Stomach (tissue), 9 donors: ENCODE results near the gene HPS1. TPM values are rescaled to one million over a fixed set of nuclear protein-coding genes. Genes with fewer than 3 reads are reported as not detected.
A peak's percentile ranks its signal among the peaks of the same experiment; 100 is the strongest.

Experiments
- DNase-seq, 2 donors: peaks; one replicate each; pipeline versions ENCODE4 v3.0.0 to v3.0.0-alpha.2; 2013 to 2019
- H3K27ac ChIP-seq, 5 donors: fragments of 200-600 bp in 4 of 5; sonication (generic) in 4 of 5; one replicate each; pipeline ENCODE4 v1.5.1; 2013 to 2019; ENCODE audit warnings: mild to moderate bottlenecking in 1 of 5, moderate library complexity in 1 of 5
- H3K27me3 ChIP-seq, 3 donors: fragments of 200-600 bp; sonication (generic); one replicate each; pipeline ENCODE4 v1.5.1; 2017 to 2019; ENCODE audit warnings: mixed run types in 1 of 3
- H3K36me3 ChIP-seq, 4 donors: fragments of 200-600 bp; sonication (generic); 1 replicate in 3 of 4; 2 replicates in 1 of 4; pipeline ENCODE4 v1.5.1; 2016 to 2019
- H3K4me1 ChIP-seq, 4 donors: fragments of 200-600 bp; sonication (generic); one replicate each; pipeline ENCODE4 v1.5.1; 2016 to 2019
- H3K4me3 ChIP-seq, 4 donors: fragments of 200-600 bp; sonication (generic) in 3 of 4; one replicate each; pipeline ENCODE4 v1.5.1; 2016 to 2019; ENCODE audit warnings: mild to moderate bottlenecking in 1 of 4
- H3K9me3 ChIP-seq, 4 donors: fragments of 200-600 bp; sonication (generic); one replicate each; pipeline ENCODE4 v1.5.1; 2016 to 2019
- EP300 ChIP-seq: sonication (generic); formaldehyde crosslinking; IDR thresholded peaks from one replicate; pipeline ENCODE4 v1.6.1; 2017; ENCODE audit warnings: antibody characterized with exemption
- POLR2A ChIP-seq, 4 donors: fragments of 450-650 bp; IDR thresholded peaks; one replicate each; pipeline ENCODE4 v1.6.1; 2016; ENCODE audit warnings: antibody characterized with exemption in 4 of 4, control low read depth in 2 of 4, mild to moderate bottlenecking in 1 of 4, moderate library complexity in 1 of 4
- POLR2AphosphoS5 ChIP-seq, 3 donors: sonication (generic); formaldehyde crosslinking; IDR thresholded peaks; one replicate each; pipeline ENCODE4 v1.6.1; 2016; ENCODE audit warnings: antibody characterized with exemption in 3 of 3
- WGBS, 5 donors: extraction: QIAGEN DNeasy Blood & Tissue Kit in 3 of 5; methylation state at CpG; one replicate each; pipeline versions ENCODE4 v1.1.5 to v1.1.7; 2013 to 2018; 5-methylcytosine and 5-hydroxymethylcytosine counted together
- intact Hi-C: fragments of 100-400 bp; cut with DNase I; formaldehyde crosslinking; loops from one replicate; pipeline ENCODE4 v1.15.1; 2023; ENCODE audit warnings: low total_unique reads
- polyA plus RNA-seq, 3 donors: library from polyadenylated mRNA; stranded (reverse); fragments of 200-250 nt; gene quantifications; one replicate each; pipeline ENCODE4 v1.2.3, GENCODE V29; 2013
- total RNA-seq, 5 donors: library from RNA; depleted of rRNA; stranded (reverse); fragments of >200 nt; gene quantifications; one replicate each; pipeline versions ENCODE4 v1.1.0 to v1.2.3, GENCODE V29; 2014 to 2016
- TF ChIP-seq, protein P1 (sequence below), 7 experiments: fragments of 450-650 bp in 4 of 7; fragments of 200-600 bp in 3 of 7; sonication (generic) in 3 of 7; IDR thresholded peaks; one replicate each; pipeline ENCODE4 v1.5.1; 2016 to 2019; ENCODE audit warnings: antibody characterized with exemption in 7 of 7, control low read depth in 2 of 7, mild to moderate bottlenecking in 1 of 7
- donor health status: healthy with polysubstance abuse.
- donor health status: Bipolar disorder and iron deficiency.
- donor health status: healthy.

HPS1 gene
- total and polyA plus RNA-seq, 8 donors, result 15.1 to 140 (median 49.1) TPM

DNA sequence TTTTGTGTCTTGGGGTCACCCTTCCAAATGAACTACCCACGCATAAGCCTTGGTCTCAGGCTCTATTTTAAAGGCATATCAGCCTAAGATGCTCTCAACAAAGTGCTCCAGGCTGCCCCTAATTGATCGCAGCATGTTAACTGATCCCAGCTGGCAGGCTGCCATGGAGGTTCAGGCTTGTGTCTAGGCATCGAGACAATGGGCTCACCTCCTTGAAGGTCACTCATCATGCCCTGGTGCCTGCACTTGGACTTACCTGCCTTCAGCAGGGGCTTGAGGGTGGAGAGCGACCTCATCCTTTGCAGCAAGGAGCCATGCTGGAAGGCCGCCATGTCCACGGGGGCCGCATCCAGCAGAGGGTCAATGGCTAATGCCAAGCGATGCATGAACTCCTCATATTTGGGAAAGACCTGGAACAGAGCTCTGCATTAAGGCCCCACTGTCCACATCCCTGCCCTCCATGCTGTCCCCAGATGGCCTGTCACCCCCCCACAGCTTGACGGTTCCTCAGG lies 49.6 kb downstream of the HPS1 start:
- intact Hi-C loops, result no loop called here
- Histone ChIP-seq H3K9me3 (no peaks in the 10 kb centered on the region), H3K27ac (no peak overlapping the region), H3K4me3 (no peak overlapping the region), H3K4me1 (peaks cover 0 to 4% (median 0%) of the 10 kb centered on the region in 4 donors), H3K27me3 (no peaks in the 10 kb centered on the region), H3K36me3 (peaks cover 0 to 73% (median 42%) of the 10 kb centered on the region in 4 donors)
- 89 to 98% (median 96%) methylated on average over 9 of the region's 9 CpGs for WGBS, 5 donors
- TF ChIP-seq POLR2A (IDR thresholded peaks at IDR 0.05), result no peak
- no peak for TF ChIP-seq POLR2AphosphoS5 (IDR thresholded peaks at IDR 0.05)
- TF ChIP-seq, protein P1, sequence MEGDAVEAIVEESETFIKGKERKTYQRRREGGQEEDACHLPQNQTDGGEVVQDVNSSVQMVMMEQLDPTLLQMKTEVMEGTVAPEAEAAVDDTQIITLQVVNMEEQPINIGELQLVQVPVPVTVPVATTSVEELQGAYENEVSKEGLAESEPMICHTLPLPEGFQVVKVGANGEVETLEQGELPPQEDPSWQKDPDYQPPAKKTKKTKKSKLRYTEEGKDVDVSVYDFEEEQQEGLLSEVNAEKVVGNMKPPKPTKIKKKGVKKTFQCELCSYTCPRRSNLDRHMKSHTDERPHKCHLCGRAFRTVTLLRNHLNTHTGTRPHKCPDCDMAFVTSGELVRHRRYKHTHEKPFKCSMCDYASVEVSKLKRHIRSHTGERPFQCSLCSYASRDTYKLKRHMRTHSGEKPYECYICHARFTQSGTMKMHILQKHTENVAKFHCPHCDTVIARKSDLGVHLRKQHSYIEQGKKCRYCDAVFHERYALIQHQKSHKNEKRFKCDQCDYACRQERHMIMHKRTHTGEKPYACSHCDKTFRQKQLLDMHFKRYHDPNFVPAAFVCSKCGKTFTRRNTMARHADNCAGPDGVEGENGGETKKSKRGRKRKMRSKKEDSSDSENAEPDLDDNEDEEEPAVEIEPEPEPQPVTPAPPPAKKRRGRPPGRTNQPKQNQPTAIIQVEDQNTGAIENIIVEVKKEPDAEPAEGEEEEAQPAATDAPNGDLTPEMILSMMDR (IDR thresholded peaks at IDR 0.05), result no peak
- TF ChIP-seq EP300, result no peak
- no peak for DNase-seq

DNA sequence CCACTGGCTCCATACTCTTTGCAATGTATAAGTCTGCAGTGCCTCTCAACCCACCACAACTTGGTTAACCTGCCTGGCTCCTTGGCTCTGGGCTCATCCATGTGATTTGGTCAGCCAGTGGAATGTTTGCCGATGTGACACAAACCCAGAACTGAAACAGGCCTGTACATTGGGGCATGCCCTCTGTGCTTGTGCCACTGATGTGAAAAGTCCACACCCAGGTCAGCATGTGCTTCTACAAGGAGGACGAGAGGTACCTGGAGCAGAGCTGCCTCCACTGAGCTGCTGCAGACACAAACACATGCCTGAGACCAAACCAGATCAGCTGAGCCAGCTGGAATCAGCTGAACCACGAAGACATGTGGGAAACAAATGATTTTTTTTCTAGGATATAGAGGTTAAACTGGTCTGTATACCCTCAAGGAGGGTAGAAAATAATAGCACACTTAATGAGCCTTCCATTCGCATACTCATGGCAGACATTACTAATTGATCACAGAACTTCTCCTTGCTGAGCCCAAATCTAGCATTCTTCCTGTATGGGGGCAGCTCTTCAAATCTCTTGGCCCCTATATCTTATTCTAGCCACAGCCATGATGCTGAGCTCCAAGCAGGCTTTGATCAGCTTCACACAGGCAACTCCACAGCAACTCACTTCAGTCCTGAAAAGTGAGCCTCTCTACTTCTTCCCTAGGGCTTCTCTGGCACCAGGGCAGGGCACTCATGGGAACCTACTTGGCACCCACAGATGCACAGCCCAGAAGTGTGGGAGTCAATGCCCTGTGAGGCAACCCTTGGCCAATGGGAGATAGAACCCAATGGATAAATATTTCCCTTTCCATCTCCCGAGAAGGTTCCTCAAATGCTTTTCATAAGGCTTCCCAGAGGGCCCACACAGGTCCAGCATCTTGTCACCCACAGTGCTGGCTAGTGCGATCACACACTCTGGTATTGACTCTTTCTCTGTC lies 50.4 kb downstream of the HPS1 start:
- no peak overlapping the region for H3K4me3 ChIP-seq
- DNase-seq, result no peak
- peaks cover 0 to 75% (median 42%) of the 10 kb centered on the region in 4 donors for H3K36me3 ChIP-seq
- no peak overlapping the region for H3K27ac ChIP-seq
- intact Hi-C loops, result no loop called here
- H3K27me3 ChIP-seq, result no peaks in the 10 kb centered on the region
- WGBS, 5 donors, result 89 to 95% (median 91%) methylated on average over 6 of the region's 6 CpGs
- TF ChIP-seq EP300, result no peak
- TF ChIP-seq, protein P1 (IDR thresholded peaks at IDR 0.05), result no peak
- TF ChIP-seq POLR2AphosphoS5 (IDR thresholded peaks at IDR 0.05), result no peak
- no peak for TF ChIP-seq POLR2A (IDR thresholded peaks at IDR 0.05)
- H3K4me1 ChIP-seq, result peaks cover 0 to 8% (median 5%) of the 10 kb centered on the region in 4 donors
- no peaks in the 10 kb centered on the region for H3K9me3 ChIP-seq

DNA sequence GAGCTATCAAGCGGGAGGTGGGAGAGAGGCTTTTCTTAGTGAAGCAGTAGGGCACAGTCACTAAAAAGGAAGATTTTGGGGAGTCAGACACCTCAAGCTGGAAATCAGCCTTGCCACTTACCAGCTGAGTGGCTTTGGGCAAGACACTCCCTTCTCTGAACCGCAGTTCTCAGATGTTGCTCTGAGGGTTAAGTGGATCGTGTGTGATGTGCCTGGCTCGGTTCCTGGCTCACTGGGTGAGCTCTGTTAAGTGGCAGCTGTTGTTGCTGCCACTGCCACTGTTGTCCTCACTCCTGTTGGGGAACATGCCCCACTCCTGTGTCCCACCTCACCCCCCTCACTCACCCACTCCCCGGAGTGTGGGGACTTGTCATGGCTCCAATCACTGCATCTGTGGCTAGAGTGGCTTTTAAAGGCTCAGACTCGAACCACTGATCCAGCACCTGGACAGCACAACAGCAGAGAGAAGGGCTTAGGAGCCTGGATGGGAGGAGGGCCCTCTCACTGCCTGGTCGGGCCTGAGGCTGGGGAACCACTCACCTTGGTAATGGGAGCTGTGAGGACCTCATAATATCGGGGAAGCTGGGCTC lies 51.8 kb downstream of the HPS1 start:
- Histone ChIP-seq H3K36me3 (peaks cover 0 to 74% (median 42%) of the 10 kb centered on the region in 4 donors), H3K27ac (no peak overlapping the region), H3K27me3 (no peaks in the 10 kb centered on the region), H3K4me3 (no peak overlapping the region), H3K9me3 (no peaks in the 10 kb centered on the region), H3K4me1 (peaks cover 0 to 11% (median 6%) of the 10 kb centered on the region in 4 donors)
- no peak for DNase-seq
- TF ChIP-seq EP300 (no peak), POLR2AphosphoS5 (IDR thresholded peaks at IDR 0.05) (no peak), POLR2A (IDR thresholded peaks at IDR 0.05) (no peak)
- TF ChIP-seq, protein P1 (IDR thresholded peaks at IDR 0.05), result no peak
- intact Hi-C loops, result no loop called here
- 83 to 88% (median 85%) methylated on average over 8 of the region's 8 CpGs for WGBS, 5 donors

- peak overlapping the region in 1 of 5 donors; percentile 8 for H3K27ac ChIP-seq
- H3K9me3 ChIP-seq, result no peaks in the 10 kb centered on the region
- no peaks in the 10 kb centered on the region for H3K27me3 ChIP-seq
- intact Hi-C loops, result no loop called here
- H3K36me3 ChIP-seq, result peaks cover 0 to 54% (median 30%) of the 10 kb centered on the region in 4 donors
- TF ChIP-seq POLR2AphosphoS5 (IDR thresholded peaks at IDR 0.05), result no peak
- no peak for TF ChIP-seq POLR2A (IDR thresholded peaks at IDR 0.05)
- TF ChIP-seq, protein P1 (IDR thresholded peaks at IDR 0.05), result no peak
- no peak for TF ChIP-seq EP300
- peak in 1 of 2 donors; percentile 64 for DNase-seq
- peaks cover 0 to 11% (median 5%) of the 10 kb centered on the region in 4 donors for H3K4me1 ChIP-seq
- WGBS, 5 donors, result 49 to 75% (median 68%) methylated on average over 6 to 8 of the region's 8 CpGs
- H3K4me3 ChIP-seq, result no peak overlapping the region
Measured at GRCh38 chr10:98391578-98391991, 55.1 kb downstream of the HPS1 start.
